ENCODE data around the gene RECQL5.

GRCh38 chr17:75619506-75620431, 47.2 kb downstream of the RECQL5 start:
- TF ChIP-seq POLR2A (IDR thresholded peaks at IDR 0.05; ENCODE audit: low read length) (no peak), GATA1 (IDR thresholded peaks at IDR 0.05; ENCODE audit: low read depth, low read length) (no peak)
